Kidney tubule cell (primary cell): Measurements from ENCODE around the gene IQCE.
"Not testable (repeated sequence)": the region's sequence is repeated elsewhere in the genome, so short reads cannot be mapped to it uniquely, and the experiment has no call there.

ENCODE experiments used
- DNase-seq: peaks from one replicate; pipeline ENCODE4 v3.0.0-alpha.2; 2018; ENCODE audit warnings: low spot score

The IQCE gene

DNA sequence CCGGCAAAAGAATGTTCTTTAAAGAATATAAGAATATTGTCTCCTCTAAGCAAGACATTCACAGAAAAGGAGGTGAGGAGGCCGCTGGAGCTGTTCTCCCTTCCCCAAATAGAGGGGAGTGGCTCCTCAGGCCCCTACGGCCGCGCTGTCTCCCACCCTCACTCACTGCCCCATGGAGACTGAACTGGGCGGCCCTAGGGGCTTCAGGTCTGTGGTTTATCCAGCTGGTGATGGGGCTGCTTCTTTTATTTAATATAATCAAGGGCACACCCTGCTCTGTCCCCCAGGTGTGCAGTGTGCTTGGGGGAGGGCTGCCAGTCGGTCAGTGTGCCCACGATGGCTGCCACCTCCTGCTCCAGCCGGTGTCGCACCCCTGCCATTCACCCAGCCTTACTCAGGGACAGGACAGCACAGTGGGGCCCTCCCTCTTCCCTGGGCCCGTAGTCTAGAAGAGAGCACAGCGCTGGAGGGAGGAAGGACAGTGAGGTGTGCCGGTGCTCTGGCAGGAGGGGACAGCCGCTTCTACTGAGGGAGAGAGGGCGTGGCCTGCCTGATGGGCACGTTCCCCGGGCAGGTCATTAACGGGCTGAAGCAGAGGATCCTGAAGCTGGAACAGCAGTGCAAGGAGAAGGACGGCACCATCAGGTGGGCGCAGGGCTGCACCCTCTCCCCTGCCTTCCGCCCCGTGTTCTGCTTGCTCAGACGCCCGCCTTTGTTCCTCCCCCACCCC is 23.4 kb downstream of the IQCE start:
- DNase-seq, result no peak

DNA sequence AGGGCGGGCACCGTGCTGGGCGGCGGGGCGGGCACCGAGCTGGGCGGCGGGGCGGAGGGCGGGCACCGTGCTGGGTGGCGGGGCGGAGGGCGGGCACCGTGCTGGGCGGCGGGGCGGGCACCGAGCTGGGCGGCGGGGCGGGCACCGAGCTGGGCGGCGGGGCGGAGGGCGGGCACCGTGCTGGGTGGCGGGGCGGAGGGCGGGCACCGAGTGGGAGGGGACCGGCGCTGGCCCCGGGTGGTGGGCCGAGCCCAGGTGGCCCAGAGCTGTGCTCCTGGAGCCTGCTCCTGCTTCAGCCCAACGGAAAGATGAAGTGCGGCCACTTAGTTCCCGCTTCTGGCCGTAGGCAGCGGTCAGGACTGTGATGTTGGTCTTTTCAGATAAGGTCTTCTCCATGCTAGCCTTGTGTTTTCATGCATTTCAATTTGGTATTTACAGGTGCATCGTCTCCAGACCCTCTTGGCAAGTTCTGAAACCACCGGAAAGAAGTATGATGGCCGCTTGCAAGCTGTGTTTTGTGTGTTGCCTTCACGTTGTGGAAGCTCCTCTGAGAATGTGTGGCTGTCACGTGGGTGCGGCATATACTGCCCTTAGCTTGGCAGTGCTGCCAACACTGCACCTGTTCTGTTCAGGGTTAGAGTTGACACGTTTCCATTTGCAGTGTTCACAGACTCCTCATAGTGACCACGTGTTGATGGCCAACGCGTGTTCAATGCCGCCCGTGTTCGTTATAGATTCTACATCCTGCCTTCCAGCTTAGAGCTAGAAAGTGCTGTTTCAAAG is 25.2 kb downstream of the IQCE start:
- DNase-seq, result no peak

DNA sequence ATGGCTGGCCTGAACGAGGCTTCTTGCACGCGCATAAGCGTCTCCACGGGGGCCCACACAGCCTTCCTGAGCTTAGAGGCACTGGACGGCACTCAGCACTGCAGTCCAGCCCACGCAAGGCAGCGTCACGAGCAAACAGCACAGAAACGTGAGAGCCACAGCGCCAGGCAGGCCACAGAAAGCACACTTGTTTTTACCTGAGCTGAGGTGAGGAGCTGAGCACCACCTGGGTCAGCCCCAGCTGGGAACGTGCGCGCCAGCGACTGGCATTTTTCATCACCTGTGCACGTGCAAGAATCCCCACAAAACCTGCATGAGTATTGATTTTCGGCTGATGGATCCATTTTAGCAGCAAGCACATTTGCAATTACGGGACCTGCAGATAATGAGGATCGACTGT is 26.7 kb downstream of the IQCE start:
- DNase-seq, result no peak

DNA sequence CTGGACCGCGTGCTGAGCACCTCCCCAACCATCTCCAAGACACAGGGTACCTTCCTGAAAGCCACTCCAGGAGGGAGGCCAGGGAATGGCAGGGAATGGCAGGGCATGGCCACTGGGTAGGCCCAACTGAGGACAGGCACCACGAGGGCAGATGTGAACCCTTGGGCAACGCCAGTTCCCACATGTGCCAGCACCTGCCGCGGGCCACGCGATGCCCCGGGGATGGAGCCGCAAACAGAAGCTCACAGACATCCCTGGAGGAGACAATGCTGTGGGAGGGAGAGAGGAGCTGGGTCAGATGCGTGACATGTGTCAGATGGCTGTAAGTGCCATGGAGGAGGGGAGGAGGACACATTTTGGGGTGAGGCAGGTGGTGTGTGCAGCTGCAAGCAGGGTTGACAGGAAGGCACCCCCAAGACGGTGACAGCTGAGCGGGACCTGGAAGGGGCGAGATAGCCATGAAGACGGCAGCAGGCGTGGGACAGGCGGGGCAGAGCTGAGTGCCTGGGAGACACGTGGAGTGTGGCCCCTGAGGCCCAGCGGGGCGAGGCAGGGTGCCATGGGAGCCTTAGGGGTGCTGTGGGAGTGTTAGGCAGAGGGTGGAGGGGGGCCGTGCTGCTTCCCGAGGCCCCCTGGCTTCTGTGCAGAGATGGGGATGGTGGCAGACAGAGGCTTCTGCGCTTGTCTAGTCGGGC is 27.7 kb downstream of the IQCE start:
- DNase-seq, result no peak

DNA sequence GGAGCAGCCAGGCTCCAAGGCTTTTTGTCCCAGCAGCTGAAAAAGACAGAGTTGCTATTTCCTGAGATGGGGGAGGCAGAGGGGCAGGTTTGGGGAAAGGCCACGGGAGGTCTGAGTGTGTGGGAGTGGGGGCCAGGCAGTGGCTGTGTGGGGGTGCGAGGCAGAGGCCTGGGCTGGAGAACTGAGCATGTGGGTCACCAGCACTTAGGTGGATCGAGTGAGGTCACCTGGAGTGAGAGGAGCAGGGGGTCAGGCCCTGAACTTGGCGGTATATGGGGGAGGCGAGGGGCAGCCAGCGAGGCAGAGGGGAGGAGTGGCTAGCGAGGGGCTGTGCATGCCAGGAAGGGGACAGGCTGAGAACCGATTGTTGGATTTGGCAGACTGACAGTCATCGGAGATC is 28.4 kb downstream of the IQCE start:
- no peak for DNase-seq

DNA sequence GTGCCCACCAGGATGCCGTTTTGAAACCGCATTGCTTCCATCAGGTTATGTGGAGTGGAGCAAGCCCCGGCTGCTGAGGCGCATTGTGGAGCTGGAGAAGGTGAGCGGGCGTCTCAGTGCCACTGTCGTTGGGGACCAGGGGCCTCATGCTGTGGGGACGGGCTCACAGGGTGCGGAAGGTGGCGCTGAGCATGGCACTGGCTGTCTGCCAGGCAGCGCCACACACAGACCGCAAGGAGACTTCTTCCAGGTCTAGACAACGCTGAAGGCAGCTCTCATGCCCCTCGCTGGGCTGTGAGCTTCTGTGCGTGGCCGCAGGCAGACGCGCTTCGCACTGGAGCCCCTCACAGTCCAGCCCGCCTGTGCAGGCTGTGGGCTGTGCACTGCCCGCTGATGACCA is 29.0 kb downstream of the IQCE start:
- no peak for DNase-seq

DNA sequence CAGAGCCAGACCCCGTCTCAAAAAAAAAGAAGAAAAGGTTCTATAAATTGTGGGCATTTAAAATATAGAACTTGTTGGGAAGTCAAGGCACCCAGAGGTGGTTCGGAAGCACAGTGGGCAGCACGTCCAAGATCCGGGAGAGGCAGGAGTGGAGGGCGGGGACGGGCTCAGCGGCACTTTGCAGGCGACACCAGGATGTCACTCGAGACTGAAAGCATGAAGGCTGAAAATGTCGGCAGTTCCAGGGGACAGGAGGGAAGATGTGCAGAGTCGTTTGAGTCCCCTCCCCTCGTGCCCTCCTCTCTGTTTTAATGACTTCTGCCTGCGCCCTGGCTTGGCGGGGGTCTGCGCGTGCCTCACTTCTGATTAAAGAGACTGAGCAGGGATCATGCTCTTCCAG is 30.6 kb downstream of the IQCE start:
- no peak for DNase-seq

DNA sequence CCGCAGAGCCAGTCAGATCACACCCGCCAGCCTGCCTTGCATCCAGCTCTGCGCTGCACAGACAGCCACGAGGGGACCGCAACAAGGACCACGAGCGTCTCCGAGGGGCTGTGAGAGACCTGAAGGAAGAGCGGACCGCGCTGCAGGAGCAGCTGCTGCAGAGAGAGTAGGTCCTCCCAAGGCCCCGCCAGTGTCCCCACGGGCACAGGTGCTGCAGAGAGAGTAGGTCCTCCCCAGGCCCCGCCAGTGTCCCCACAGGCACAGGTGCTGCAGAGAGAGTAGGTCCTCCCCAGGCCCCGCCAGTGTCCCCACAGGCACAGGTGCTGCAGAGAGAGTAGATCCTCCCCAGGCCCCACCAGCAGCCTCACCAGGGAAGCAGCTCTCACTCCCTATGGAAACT is 31.2 kb downstream of the IQCE start:
- DNase-seq, result not testable (repeated sequence)

DNA sequence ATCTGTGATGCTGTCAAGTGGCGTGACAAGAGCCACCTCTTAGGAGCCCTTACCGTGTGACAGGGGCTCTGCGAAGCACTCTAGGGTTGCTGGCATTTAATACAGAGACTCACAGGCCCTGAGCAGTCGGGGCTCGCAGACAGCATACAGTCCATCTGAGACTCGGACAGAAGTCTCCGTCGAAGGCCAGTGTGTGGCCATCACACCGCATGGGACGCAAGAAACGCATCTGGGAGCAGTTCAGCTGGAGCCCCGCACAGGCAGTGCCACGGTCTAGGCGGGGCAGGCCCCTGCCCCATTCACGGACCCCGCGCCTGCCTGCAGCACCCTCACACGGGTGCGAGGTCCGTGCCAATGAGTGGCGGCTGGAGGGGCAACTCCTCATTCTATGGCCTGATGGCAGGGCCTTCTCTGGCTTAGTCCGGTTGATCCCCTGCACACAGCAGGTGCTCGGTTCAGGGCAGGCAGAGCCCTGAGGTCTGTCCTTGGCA is 33.6 kb downstream of the IQCE start:
- no peak for DNase-seq

DNA sequence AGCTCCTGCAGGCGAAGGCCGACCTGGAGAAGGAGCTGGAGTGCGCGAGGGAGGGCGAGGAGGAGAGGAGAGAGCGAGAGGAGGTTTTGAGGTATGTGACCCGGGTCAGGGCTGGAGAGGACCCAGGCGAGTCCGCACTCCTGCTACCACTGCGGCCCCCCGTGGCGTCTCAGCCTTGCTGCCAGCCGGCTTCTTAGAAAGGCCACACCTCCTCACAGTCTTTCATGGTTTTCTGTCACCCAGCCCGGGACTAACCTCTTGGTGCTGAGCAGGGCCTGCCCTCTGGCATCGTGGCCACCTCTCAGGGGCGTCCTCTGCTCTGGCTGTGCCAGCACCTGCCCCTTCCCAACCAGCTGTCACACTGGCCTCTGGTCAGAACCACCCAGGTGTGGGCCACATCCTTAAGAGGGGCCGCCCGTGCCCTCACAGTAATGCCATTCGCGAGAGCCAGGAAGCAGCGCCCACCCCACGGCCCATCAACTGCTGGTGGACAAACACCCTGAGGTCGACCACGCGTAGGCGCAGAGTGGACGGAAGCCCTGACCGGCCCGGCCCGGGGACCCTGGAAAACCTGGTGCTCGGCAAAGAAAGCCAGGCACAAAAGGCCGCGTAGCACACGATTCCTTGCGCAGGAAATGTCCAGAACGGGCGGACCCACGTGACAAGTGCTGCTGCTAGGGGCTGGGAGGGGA is 34.4 kb downstream of the IQCE start:
- no peak for DNase-seq

DNA sequence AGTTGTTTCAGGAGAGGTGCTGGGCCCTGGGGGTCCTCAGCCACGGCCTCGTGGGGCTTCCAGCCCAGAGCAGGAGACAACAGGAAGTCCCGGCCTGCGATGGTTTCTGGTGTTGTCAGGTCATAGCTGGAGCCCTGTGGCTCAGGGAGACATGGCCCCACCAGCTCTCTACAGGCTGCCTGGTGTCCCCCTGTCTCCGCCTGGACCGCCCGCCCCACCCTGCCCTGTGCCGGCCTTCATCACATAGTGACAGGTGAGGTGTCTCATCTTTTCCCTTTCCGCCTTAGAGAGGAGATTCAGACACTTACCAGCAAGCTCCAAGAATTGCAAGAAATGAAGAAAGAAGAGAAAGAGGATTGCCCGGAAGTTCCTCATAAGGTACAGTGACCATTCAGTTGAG is 35.8 kb downstream of the IQCE start:
- DNase-seq, result no peak

DNA sequence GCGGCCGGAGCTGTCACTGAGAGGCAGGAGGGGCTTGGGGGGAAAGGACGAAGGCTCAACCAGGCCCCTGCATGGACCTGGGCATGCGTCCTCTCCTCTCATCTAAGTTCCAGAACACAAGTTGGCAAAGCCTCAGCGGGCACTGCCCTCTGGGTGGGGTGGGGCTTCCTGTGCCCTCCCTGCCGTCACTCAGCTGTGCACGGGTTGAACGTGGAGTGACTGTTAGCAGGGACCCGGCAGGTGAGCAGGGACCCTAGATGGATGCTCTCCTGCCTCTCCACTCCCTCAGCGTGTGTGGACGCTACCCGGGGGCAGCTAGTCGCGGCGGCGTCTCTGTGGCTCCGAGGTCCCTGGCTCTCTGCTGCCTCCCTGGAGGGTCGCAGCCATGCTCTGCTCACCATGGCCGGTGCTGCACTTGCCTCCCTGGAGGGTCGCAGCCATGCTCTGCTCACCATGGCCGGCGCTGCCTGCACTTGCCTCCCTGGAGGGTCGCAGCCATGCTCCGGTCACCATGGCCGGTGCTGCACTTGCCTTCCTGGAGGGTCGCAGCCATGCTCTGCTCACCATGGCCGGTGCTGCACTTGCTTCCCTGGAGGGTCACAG is 36.6 kb downstream of the IQCE start:
- DNase-seq, result no peak

DNA sequence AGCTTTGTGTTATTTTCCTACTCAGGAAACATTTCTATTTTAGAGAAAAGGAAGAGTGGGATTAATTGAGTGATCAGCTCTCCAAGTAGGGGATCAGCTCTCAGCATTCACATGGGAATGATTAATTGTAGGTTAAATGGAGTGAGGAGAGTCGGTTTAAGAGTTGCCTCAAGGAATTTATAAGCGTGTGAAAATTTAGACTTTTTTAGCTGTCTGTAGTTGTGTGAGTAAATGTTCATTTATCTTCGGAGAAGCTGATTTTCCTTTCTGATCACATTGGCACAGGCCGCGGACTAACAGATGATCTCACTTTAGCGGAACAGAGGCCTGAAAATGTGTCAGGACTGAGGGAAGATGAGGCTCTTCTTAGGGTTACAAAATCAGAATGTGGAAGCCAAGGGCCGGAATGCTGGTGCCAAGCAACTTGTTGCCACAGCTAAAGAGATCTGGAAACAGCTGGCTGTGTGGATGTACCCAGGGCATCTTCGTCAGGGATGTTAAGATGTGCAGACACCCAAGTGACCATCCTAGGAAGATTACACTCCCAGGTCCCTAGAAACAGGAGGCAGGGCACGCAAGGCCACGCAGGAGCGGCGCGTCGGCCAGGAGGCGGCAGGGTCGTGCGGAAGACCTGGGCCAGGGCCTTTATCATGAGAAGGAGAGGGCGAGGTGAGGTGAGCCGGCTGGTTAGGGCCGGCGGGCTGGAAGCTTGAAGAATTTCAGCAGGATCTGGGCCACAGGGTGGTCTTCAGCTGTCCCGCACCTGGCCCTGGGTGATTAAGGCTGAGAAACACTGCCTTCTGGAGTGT is 37.9 kb downstream of the IQCE start:
- no peak for DNase-seq

DNA sequence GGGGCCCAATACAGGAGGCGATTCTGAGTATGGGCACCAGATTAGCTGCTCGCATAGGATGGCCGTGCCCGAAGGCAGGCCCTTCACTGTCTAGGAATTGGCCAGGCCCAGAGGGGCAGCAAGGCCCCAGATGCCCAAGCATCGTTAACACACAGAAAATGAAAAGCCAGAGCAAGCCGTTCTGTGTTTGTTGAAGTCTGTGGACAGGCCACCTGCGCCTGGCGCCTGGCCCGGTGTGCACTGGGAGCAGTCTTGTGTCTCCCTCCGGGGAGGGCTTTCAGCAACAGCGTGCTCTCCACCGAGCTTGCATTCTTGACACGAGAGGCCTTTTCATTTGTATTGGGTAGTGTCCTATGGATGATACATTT is 38.5 kb downstream of the IQCE start:
- DNase-seq, result no peak

DNA sequence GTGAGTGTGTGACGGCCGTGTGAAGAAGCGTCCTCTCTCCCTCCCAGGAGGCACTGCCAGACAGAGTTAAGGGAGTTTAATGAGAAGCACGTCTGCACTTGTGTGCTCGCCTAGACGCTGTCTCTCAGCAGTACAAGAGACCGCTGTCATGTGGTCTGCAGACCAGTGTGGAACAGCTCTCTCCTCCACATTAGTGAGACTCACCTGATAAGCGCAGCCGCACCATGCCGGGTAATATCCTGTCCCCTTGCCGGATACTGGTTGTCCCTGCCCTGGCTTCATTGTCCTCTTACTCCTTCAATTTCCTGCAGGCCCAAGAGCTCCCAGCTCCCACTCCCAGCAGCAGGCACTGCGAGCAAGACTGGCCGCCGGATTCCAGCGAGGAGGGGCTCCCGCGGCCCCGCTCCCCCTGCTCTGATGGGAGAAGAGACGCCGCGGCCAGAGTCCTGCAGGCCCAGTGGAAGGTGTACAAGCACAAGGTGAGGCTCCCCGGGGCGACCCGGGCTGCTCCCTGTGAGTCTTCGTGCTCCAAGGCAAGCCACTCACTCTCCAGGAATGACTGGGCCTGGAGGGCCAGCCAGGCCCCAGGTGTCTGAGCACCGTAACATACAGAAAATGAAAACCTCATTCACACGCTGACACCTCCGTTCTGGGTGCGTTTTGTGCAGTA is 39.5 kb downstream of the IQCE start:
- no peak for DNase-seq

DNA sequence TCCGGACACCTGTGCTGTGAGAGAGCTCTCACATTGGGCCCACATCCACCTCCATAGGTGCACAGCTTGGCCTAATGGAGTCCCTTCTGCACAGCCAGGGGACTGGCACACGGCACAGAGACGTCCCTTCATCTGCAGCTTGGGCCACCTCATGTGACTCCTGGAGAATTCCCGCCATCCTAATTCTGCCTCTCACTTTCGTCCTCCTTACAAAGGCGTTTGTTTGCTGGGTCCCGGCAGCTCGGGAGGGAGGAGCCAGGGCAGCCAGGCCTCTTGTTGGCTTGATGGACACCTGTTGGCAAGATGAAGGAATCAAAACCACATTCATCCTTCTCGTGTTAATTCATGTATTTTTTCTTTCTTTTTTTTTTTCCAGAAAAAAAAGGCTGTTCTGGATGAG is 42.3 kb downstream of the IQCE start:
- DNase-seq, result no peak

DNA sequence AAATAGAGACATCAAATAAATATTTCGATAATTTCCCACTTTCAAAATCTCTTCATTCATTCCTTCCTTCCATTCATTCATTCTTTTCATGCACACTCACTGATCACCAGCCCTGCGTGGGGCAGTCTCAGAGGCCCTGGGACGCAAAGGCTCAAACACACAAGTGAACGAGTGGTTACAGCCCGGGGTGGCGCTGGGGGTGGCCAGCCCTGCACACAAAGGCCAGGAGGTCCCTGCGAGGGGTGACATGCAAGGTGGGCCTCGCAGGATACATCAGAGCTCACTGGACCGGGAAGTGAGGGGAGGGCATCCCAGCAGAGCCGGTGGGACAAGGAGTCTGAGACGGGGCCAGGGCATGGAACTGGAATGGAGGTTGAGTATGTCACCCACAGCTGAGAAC is 43.1 kb downstream of the IQCE start:
- no peak for DNase-seq

DNA sequence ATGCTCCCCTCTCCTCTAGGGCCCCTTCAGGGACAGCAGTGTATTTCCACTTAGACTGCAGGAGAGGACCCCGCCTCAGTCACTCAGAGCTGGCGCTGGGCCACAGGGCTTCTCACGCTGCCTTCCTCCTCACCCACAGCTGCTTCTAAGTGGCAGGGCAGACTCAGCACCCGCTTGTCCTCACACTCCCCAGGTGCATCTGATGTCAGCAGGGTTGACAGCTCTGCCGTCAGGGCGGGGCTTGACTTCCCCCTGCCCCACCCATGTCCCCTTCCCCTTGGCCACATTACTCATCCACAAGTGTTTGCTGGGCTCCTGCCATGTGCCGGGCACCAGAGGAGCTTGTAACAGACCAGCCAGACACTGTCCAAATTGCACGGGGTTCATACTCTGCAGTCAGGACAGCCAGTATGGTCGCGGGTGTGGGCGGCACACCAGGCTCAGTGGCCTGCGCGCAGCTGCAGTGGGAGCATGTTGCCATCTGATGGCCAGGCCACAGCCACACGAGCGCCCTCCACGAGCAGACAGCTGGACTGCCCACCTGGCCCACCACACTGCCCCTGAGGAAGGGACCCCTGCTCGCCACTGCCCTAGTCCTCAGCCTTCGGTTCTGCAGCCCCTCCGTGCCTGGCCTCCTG is 43.7 kb downstream of the IQCE start:
- DNase-seq, result no peak

DNA sequence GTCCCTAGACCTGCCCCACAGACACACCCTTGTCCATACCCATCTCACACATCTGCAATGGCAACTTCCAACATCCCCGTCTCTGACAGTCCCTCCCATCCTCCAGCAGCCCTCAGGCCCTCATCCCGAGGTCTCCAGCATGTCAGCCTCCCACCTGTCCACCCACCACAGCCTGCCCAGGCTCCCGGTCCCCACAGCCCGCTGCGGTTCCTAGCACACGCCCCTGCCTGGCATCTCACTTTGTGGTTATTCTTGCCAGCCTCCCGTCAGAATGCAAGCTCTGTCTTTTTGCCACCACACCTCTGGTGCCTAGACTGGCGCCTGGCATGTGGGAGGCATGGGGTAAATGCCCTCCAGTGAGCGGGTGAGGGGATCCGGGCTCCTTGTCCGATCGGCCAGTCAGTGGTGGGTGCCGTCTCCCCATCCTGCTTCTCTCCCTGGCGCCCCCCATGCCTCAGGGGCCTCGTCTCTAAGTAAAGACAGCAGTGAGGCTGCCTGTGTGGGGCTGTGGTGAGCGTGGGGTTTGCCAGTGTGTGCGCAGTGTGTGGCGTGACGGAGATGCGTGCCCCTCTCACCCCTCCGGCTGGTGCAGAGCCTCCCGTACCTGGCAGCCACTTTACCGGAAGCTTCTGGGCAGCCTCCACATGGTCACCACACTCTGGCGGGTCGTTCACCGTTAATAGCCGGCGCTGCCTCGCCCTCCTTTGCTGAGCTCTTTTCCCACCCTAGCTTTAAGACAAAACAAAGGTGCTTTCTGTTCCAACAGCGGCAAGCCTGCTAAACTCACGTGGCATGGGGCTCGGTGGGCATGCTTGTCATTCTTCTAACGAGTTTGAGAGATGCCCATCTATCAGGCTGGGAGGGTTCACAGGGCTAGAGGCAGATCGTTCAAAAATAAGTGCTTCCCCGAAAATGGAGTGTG is 44.5 kb downstream of the IQCE start:
- no peak for DNase-seq
